ENCODE data around the gene DNM3. TPM values are rescaled to one million over a fixed set of nuclear protein-coding genes. Genes with fewer than 3 reads are reported as not detected.

DNM3 gene
- total RNA-seq, 1 donor = 0.72 TPM

DNA sequence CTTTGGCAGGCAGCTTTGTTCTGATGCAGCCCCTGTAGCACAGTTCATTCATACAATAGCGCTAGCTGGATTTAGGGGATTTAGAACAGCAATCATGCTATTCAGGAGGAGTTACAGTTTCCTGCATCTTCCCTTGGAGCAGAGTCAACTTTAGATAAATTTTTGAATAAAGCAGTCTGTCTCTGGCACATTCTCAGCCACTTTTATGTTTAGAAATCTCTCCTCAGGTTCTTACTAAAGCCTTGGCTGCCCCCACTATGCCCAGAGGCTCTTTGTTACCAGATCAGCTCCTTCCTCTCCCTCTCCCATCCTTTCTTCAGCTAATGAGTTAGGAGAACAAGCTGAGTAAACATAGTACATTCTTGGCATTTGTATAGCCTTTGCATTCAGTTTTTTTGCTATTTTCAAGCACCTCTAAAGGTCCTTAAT, 619.6 kb downstream of the DNM3 start:
- no peak overlapping the region for H3K27ac ChIP-seq (ENCODE audit: low read depth, low read length)
- H3K4me3 ChIP-seq (ENCODE audit: insufficient read depth, low read length) = no peak overlapping the region
- H3K4me2 ChIP-seq (ENCODE audit: insufficient read depth, low read length) = no peak overlapping the region
- H3K4me1 ChIP-seq (ENCODE audit: insufficient read depth, low read length) = no peaks in the 10 kb centered on the region
- no peaks in the 10 kb centered on the region for H3K9me3 ChIP-seq (ENCODE audit: low read depth, low read length)
- H2AFZ ChIP-seq (ENCODE audit: low read length) = no peak overlapping the region
- TF ChIP-seq, protein P1, sequence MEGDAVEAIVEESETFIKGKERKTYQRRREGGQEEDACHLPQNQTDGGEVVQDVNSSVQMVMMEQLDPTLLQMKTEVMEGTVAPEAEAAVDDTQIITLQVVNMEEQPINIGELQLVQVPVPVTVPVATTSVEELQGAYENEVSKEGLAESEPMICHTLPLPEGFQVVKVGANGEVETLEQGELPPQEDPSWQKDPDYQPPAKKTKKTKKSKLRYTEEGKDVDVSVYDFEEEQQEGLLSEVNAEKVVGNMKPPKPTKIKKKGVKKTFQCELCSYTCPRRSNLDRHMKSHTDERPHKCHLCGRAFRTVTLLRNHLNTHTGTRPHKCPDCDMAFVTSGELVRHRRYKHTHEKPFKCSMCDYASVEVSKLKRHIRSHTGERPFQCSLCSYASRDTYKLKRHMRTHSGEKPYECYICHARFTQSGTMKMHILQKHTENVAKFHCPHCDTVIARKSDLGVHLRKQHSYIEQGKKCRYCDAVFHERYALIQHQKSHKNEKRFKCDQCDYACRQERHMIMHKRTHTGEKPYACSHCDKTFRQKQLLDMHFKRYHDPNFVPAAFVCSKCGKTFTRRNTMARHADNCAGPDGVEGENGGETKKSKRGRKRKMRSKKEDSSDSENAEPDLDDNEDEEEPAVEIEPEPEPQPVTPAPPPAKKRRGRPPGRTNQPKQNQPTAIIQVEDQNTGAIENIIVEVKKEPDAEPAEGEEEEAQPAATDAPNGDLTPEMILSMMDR (IDR thresholded peaks at IDR 0.05; ENCODE audit: extremely low read depth, low read depth, low read length) = no peak
- no peaks in the 10 kb centered on the region for H3K36me3 ChIP-seq (ENCODE audit: insufficient read depth, low read length)
- H3K79me2 ChIP-seq (ENCODE audit: insufficient read depth, low read length) = no peaks in the 10 kb centered on the region
- no peak for DNase-seq (ENCODE audit: insufficient read length, low spot score, missing footprints)
- peaks cover 9% of the 10 kb centered on the region for H3K27me3 ChIP-seq (ENCODE audit: insufficient read depth, low read length)
- H4K20me1 ChIP-seq (ENCODE audit: insufficient read depth, low read length) = no peaks in the 10 kb centered on the region

Small RNAs within 50 kb of the gene (small RNA-seq; reads per million reads assigned to genes)
- 4.9 reads per million, percentile 86 among the genes with 10 or more reads in this experiment for gene MIR199A2
- gene RNU6-157P = not detected

Other genes with a start within 250 kb of the DNM3 start
- under 0.01 TPM in 2 replicates for gene MYOCOS, start 219.3 kb upstream of the DNM3 start, total RNA-seq
- not detected in 2 replicates for gene MYOC, start 188.8 kb upstream of the DNM3 start, total RNA-seq
- gene VAMP4, start 99.4 kb upstream of the DNM3 start, total RNA-seq = 7.6 and 8.5 TPM in 2 replicates
- 13.0 and 15.3 TPM in 2 replicates for gene METTL13, start 59.8 kb upstream of the DNM3 start, total RNA-seq

Data from osteoblast (primary cell).